Lung microvascular endothelial cell (primary cell): ENCODE results near the gene MC5R. TPM values are rescaled to one million over a fixed set of nuclear protein-coding genes. Genes with fewer than 3 reads are reported as not detected.
"Not testable (repeated sequence)": the region's sequence is repeated elsewhere in the genome, so short reads cannot be mapped to it uniquely, and the experiment has no call there.

ENCODE experiments used
- DNase-seq, 2 donors: peaks; one replicate each; pipeline versions ENCODE4 v3.0.0 to v3.0.0-alpha.2; 2010; ENCODE audit warnings: low read depth in 2 of 2
- total RNA-seq: library from RNA; depleted of rRNA; stranded (reverse); fragments of >200 nt; gene quantifications from 2 replicates; pipeline ENCODE4 v1.2.1, GENCODE V29; 2014

The MC5R gene
- total RNA-seq, 1 donor from 2014 or later = not detected

DNA sequence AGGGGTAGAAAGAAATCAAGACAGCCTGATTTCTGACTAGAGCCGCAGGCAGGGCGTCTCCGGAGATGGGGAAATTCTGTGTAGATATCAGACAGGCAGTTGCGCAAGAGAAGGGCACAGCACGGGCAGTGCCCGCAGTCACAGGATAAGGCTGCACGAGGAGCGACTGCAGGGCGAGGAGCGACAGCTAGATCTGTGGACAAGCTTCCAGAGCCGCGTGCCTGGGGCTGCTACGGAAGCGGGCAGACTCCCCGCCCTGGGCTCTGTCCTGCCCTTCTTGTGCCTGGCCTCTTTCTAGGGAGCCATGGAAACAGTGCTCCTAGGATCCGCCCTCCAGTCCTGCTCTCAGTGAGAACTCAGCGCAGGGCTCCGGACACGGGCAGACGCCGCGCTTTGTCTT lies 12.6 kb downstream of the MC5R start:
- no peak for DNase-seq

DNA sequence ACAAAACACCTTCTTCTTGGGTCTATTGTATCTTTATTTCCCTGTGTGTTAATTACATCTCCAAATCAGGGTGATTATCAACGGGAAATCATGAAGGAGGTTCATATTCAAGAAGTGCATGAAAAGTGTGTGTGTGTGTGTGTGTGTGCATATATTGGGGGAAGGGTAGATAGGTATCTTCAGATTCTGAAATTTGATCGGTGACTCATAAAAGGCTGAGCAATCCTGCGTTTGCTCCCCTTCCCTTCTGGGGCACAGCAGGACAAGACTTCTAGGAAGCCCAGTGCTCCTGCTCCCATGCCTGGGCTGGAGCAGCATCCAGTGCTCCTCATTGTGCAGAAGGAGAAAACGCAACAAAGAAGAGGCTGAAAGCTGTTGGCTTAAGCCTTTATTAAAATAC lies 25.8 kb downstream of the MC5R start:
- no peak for DNase-seq

DNA sequence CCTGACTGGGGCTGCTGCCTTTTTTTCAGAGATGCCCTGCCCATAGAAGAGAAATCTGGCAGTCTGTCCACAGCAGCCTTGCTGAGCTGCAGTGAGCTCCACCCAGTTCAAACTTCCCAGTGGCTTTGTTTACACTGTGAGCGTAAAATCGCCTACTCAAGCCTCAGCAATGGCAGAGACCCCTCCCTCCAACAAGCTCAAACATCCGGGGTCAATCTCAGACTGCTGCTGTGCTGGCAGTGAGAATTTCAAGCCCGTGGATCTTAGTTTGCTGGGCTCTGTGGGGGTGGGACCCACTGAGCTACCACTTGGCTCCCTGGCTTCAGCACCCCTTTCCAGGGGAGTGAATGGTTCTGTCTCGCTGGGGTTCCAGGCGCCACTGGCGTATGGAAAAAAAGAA lies 38.9 kb downstream of the MC5R start:
- DNase-seq = not testable (repeated sequence)

DNA sequence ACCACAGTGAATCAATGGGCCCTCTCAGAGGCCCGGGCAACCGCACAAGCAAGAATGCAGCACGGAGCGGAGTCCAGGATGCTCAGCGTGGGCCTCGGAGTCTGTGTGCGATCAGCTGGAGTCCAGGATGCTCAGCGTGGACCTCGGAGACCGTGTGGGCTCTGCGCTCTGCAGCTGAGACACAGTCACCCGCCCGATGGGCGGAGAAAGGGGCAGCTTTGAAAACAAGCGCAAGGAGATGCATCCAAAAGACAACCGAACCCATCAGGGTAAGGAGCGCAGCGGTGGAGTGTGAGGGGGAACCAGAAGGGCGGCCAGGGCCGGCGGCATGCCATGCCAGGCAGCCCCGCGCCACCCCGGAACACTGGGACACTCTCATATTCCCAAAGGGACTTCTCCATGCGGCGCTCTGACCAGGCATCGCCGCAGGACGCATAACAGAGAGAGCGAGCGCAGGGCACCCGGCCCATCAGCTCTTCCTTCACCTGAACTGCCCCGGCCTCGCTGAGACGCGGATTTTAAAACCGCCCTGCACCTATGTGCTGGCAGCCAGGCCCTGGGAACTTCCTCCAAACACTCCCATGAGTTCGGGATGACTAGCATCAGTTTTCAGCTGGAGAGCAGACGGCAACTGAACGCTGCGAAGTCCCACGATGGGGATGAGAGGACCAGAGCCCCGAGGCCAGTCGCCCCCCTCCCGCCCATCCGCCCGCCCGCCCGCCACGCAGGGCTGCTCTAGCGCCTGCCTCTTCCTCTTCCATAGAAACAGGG lies 44.7 kb downstream of the MC5R start:
- no peak for DNase-seq

DNA sequence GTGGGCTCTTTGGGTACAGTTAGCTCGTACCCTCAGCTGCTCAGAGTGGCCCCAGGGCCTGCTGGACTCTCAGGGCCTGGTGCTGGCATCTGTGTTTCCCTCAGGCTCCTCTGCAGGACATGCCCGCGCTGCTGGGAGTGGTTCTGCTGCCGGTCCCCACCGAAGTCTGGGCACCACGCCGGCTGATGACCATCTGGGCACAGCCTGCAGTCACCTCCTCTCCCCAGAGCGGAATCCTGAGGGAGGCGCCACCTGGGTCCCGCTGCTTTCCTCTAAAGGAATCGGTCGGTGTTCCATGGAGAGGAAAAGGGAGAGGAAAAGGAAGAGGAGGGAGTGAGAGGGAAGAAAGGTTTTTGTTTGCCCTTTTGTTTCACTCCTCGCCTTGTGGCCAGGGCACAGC lies 47.8 kb downstream of the MC5R start:
- no peak for DNase-seq

DNA sequence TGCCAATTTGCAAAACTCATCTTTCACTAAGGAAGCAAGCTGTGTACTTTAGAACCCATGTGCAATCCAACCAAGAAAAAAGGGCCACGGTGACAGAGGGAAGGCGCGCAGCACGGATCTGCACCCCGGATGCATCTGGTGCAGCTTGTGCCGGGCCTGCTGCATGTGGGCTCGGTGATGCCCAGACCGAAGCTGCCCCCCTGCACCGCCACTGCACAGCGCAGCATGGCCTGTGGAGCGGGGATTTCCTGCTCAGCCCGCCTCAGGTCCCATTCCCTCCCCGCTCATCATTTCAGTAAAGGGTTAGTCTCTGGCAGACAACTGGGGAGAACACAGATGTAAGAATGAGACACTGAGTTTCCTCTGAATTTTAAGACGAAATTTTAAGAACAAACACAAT lies 48.4 kb downstream of the MC5R start:
- DNase-seq = no peak

DNA sequence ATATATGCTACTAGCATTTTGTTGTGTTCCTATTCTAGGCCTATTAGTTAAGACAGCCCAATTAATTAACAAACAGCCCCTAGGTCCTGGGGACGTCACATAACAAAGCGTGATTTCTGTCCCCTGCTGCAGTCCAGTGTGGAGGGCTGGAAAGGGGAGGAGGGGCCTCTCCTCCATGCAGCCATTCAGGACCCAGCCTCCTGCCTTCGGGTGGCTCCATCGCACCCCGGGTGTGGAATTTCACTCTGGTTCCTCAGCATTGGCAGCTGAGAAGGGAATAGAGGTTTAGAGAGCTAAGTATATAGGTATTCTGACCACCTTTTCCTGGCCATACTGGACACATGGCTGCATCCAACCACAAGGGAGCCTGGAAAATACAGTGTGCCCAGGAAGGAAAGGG lies 49.0 kb downstream of the MC5R start:
- no peak for DNase-seq

DNA sequence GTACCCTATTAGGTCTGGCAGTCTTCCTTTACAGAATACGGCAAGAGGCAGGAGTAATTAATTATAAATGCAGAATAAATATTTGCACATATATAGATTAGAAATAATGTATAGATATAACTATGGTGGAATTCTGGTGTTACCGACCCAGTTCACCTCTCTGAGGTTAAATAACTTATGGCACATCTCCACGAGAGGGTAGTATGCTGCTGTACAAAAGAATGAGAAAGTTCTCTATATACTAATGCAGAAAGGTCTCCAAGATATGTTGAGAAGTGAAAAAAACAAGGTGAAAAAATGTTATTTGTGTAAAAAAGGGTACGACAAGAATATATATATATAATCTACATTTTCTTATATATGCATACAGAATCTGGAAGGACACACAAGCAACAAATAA lies 50.6 kb downstream of the MC5R start:
- no peak for DNase-seq

Other genes with a start within 250 kb of the MC5R start
- 8.5 and 16.3 TPM in 2 replicates for gene FAM210A, start 97.6 kb upstream of the MC5R start, total RNA-seq
- gene RNMT, start 97.5 kb upstream of the MC5R start, total RNA-seq = 12.6 and 16.7 TPM in 2 replicates
- gene MC2R, start 91.4 kb downstream of the MC5R start, total RNA-seq = not detected in 2 replicates